A172 (cell line): Measurements from ENCODE around the gene GPR37L1. TPM values are rescaled to one million over a fixed set of nuclear protein-coding genes. Genes with fewer than 3 reads are reported as not detected.
A peak's percentile ranks its signal among the peaks of the same experiment; 100 is the strongest.

Experiments
- DNase-seq: peaks from one replicate; pipeline ENCODE4 v3.0.0-alpha.2; 2015; ENCODE audit warnings: low spot score
- total RNA-seq: library from RNA; depleted of rRNA; stranded (reverse); fragments of >200 nt; shearing (Covaris generic); gene quantifications from 2 replicates; pipeline ENCODE4 v1.2.3, GENCODE V29; 2014; rRNA removed

GPR37L1 gene
- 0.03 and 0.60 TPM in 2 replicates for total RNA-seq

- DNase-seq, result peak; percentile 72
These were observed at the start of gene GPR37L1 for GRCh38 chr1:202122639-202123335. Gene GPR37L1, plus strand, starts transcription at chr1:202122917. Its CDS starts 47 bp downstream, at chr1:202122964.

GRCh38 chr1:202073206-202073605 lies 49.5 kb upstream of the GPR37L1 start:
- no peak for DNase-seq

GRCh38 chr1:202074985-202075384 lies 47.7 kb upstream of the GPR37L1 start:
- no peak for DNase-seq

- DNase-seq, result no peak
These were observed 47.3 kb upstream of the GPR37L1 start for GRCh38 chr1:202075389-202075788.

- peak; percentile 66 for DNase-seq
These were observed 46.6 kb upstream of the GPR37L1 start for GRCh38 chr1:202076050-202076511.

- no peak for DNase-seq
These were observed 44.5 kb upstream of the GPR37L1 start for GRCh38 chr1:202078241-202078640.

- no peak for DNase-seq
These were observed 40.7 kb upstream of the GPR37L1 start for GRCh38 chr1:202081992-202082391.

GRCh38 chr1:202084791-202085681 lies 37.7 kb upstream of the GPR37L1 start:
- peak; percentile 55 for DNase-seq

GRCh38 chr1:202085682-202086373 lies 36.9 kb upstream of the GPR37L1 start:
- DNase-seq, result no peak

GRCh38 chr1:202086579-202087350 lies 36.0 kb upstream of the GPR37L1 start:
- no peak for DNase-seq

GRCh38 chr1:202088206-202088605 lies 34.5 kb upstream of the GPR37L1 start:
- DNase-seq, result no peak

GRCh38 chr1:202090994-202091393 lies 31.7 kb upstream of the GPR37L1 start:
- DNase-seq, result no peak

- no peak for DNase-seq
These were observed 28.9 kb upstream of the GPR37L1 start for GRCh38 chr1:202093858-202094257.

- no peak for DNase-seq
These were observed 21.5 kb upstream of the GPR37L1 start for GRCh38 chr1:202101184-202101583.

GRCh38 chr1:202104073-202104472 lies 18.6 kb upstream of the GPR37L1 start:
- DNase-seq, result no peak

GRCh38 chr1:202105571-202106339 lies 17.0 kb upstream of the GPR37L1 start:
- peak; percentile 95 for DNase-seq

GRCh38 chr1:202106340-202107254 lies 16.1 kb upstream of the GPR37L1 start:
- DNase-seq, result peak; percentile 91

- DNase-seq, result peak; percentile 78
These were observed 15.4 kb upstream of the GPR37L1 start for GRCh38 chr1:202107321-202107761.
